H1 (cell line): Measurements from ENCODE around the gene AOPEP. TPM values are rescaled to one million over a fixed set of nuclear protein-coding genes. Genes with fewer than 3 reads are reported as not detected.
A peak's percentile ranks its signal among the peaks of the same experiment; 100 is the strongest.

Source experiments
- CTCF ChIA-PET: fragments of 300-600 bp; sonication (Branson Sonifier 250); formaldehyde crosslinking; loops from one replicate; lab custom pipeline; 2021; ENCODE audit not compliant: partially characterized antibody; lab: Charles Lee
- POLR2A ChIA-PET: fragments of 300-600 bp; sonication (Branson Sonifier 250); formaldehyde crosslinking; loops from one replicate; lab custom pipeline; 2021; ENCODE audit warnings: inconsistent platforms; ENCODE audit not compliant: partially characterized antibody; lab: Charles Lee
- DNase-seq, 2 experiments: peaks; one replicate each; pipeline versions ENCODE4 v3.0.0 to v3.0.0-alpha.2; 2010 to 2022; ENCODE audit warnings: low spot score in 2 of 2, low read depth in 1 of 2, mixed read lengths in 1 of 2
- FAIRE-seq: peaks from 2 replicates; lab custom pipeline; 2011; peaks lifted over from hg19 to GRCh38; lab: Jason Lieb, UNC
- H2AFZ ChIP-seq: 2 replicates; pipeline ENCODE4 v1.8.1; 2012; ENCODE audit warnings: low read length, inconsistent platforms
- H2AK5ac ChIP-seq: 2 replicates; pipeline ENCODE4 v1.6.1; 2013; ENCODE audit warnings: low read depth, low read length
- H2BK120ac ChIP-seq: replicated peaks from 2 replicates; pipeline ENCODE3; 2013; ENCODE audit warnings: low read depth, low read length, inconsistent platforms
- H2BK12ac ChIP-seq: 2 replicates; pipeline ENCODE4 v1.6.1; 2013; ENCODE audit warnings: low read depth, low read length
- H2BK15ac ChIP-seq: 2 replicates; pipeline ENCODE4 v1.6.1; 2013; ENCODE audit warnings: low read length
- H2BK20ac ChIP-seq: 2 replicates; pipeline ENCODE4 v1.6.1; 2013; ENCODE audit warnings: low read length
- H2BK5ac ChIP-seq: 2 replicates; pipeline ENCODE4 v1.6.1; 2013; ENCODE audit warnings: low read depth, low read length
- H3K14ac ChIP-seq: 2 replicates; pipeline ENCODE4 v1.6.1; 2013; ENCODE audit warnings: inconsistent platforms; ENCODE audit not compliant: insufficient read length
- H3K18ac ChIP-seq: 2 replicates; pipeline ENCODE4 v1.6.1; 2013; ENCODE audit warnings: low read length; ENCODE audit errors: extremely low read depth
- H3K23ac ChIP-seq: 2 replicates; pipeline ENCODE4 v1.6.1; 2013; ENCODE audit warnings: inconsistent platforms; ENCODE audit not compliant: insufficient read length
- H3K23me2 ChIP-seq: 2 replicates; pipeline ENCODE4 v1.6.1; 2013; ENCODE audit warnings: low read depth, low read length
- H3K27ac ChIP-seq: 2 replicates; pipeline ENCODE4 v1.6.1; 2011; ENCODE audit warnings: low read depth, low read length, inconsistent platforms
- H3K27me3 ChIP-seq, 4 experiments: replicated peaks in 1 of 4; 1 replicate in 1 of 4; 2 replicates in 3 of 4; pipeline versions ENCODE4 v1.6.1 to v1.8.1; 2011 to 2013; ENCODE audit warnings: low read length in 3 of 4, mild to moderate bottlenecking in 3 of 4, inconsistent platforms in 2 of 4, mixed read lengths in 2 of 4, moderate library complexity in 1 of 4; ENCODE audit not compliant: control insufficient read depth in 3 of 4, insufficient read depth in 3 of 4; ENCODE audit errors: extremely low read depth in 1 of 4
- H3K36me3 ChIP-seq, 4 experiments: 2 replicates each; pipeline versions ENCODE4 v1.6.1 to v1.8.1; 2011 to 2013; ENCODE audit warnings: mild to moderate bottlenecking in 4 of 4, low read length in 3 of 4, moderate library complexity in 2 of 4, control low read depth in 1 of 4, inconsistent platforms in 1 of 4; ENCODE audit not compliant: insufficient read depth in 4 of 4, control insufficient read depth in 2 of 4
- H3K4ac ChIP-seq: replicated peaks from 2 replicates; pipeline ENCODE3; 2013; ENCODE audit warnings: low read length, low read depth, mixed read lengths, inconsistent platforms; ENCODE audit not compliant: insufficient read length
- H3K4me1 ChIP-seq, 4 experiments: replicated peaks in 1 of 4; 1 replicate in 1 of 4; 2 replicates in 3 of 4; pipeline versions ENCODE4 v1.6.1 to v1.8.1; 2011 to 2013; ENCODE audit warnings: low read length in 3 of 4, inconsistent platforms in 2 of 4, mixed read lengths in 1 of 4; ENCODE audit not compliant: insufficient read depth in 4 of 4, control insufficient read depth in 3 of 4
- H3K4me2 ChIP-seq, 2 experiments: 2 replicates each; pipeline versions ENCODE4 v1.6.1 to v1.8.1; 2011 to 2013; ENCODE audit warnings: low read depth in 2 of 2, low read length in 2 of 2, control low read depth in 1 of 2, inconsistent platforms in 1 of 2, mild to moderate bottlenecking in 1 of 2; ENCODE audit not compliant: insufficient read depth in 1 of 2
- H3K4me3 ChIP-seq, 4 experiments: fragments of 200-600, 300-600 bp in 1 of 4; sonication (generic), shearing (Covaris generic), sonication (Bioruptor Twin) in 1 of 4; 2 replicates each; pipeline versions ENCODE4 v1.5.1 to v1.8.1; 2011 to 2016; ENCODE audit warnings: low read length in 4 of 4, low read depth in 3 of 4, control low read depth in 2 of 4, inconsistent platforms in 2 of 4, mild to moderate bottlenecking in 2 of 4, mixed read lengths in 1 of 4, moderate library complexity in 1 of 4; ENCODE audit not compliant: insufficient read depth in 2 of 4; ENCODE audit errors: extremely low read depth in 1 of 4
- H3K56ac ChIP-seq: replicated peaks from 2 replicates; pipeline ENCODE3; 2013; ENCODE audit warnings: low read depth, mild to moderate bottlenecking, mixed read lengths, low read length, inconsistent platforms; ENCODE audit not compliant: insufficient read length
- H3K79me1 ChIP-seq: 2 replicates; pipeline ENCODE4 v1.6.1; 2013; ENCODE audit warnings: low read depth, low read length, control low read depth
- H3K79me2 ChIP-seq, 2 experiments: 2 replicates each; pipeline versions ENCODE4 v1.6.1 to v1.8.1; 2012 to 2013; ENCODE audit warnings: low read length in 2 of 2, mild to moderate bottlenecking in 2 of 2, inconsistent platforms in 1 of 2; ENCODE audit not compliant: insufficient read depth in 2 of 2, control insufficient read depth in 1 of 2
- H3K9ac ChIP-seq, 4 experiments: replicated peaks in 1 of 4; 1 replicate in 1 of 4; 2 replicates in 3 of 4; pipeline versions ENCODE4 v1.6.1 to v1.8.1; 2011 to 2013; ENCODE audit warnings: low read depth in 3 of 4, low read length in 3 of 4, control low read depth in 2 of 4, mild to moderate bottlenecking in 2 of 4, moderate library complexity in 2 of 4, inconsistent platforms in 1 of 4; ENCODE audit errors: extremely low read depth in 1 of 4
- H3K9me3 ChIP-seq, 2 experiments: 2 replicates each; pipeline versions ENCODE4 v1.6.1 to v1.8.1; 2012 to 2013; ENCODE audit warnings: mild to moderate bottlenecking in 2 of 2, moderate library complexity in 2 of 2, control low read depth in 1 of 2, inconsistent platforms in 1 of 2, low read depth in 1 of 2, low read length in 1 of 2, mixed read lengths in 1 of 2; ENCODE audit not compliant: insufficient read depth in 2 of 2
- H4K20me1 ChIP-seq, 2 experiments: replicated peaks in 1 of 2; 2 replicates each; pipeline versions ENCODE3 to v1.8.1; 2011 to 2013; ENCODE audit warnings: inconsistent platforms in 2 of 2, low read length in 2 of 2, mild to moderate bottlenecking in 1 of 2; ENCODE audit not compliant: insufficient read depth in 2 of 2, control insufficient read depth in 1 of 2
- H4K5ac ChIP-seq: 2 replicates; pipeline ENCODE4 v1.6.1; 2013; ENCODE audit warnings: low read length, low read depth, mixed read lengths, inconsistent platforms; ENCODE audit not compliant: insufficient read length
- H4K8ac ChIP-seq: 2 replicates; pipeline ENCODE4 v1.8.0; 2013; ENCODE audit warnings: mild to moderate bottlenecking, moderate library complexity, low read length, inconsistent platforms; ENCODE audit not compliant: insufficient read depth; ENCODE audit errors: extremely low read depth
- H4K91ac ChIP-seq: replicated peaks from 2 replicates; pipeline ENCODE3; 2013; ENCODE audit warnings: low read length, mixed read lengths, inconsistent platforms; ENCODE audit not compliant: insufficient read length
- SP4 ChIP-seq: IDR thresholded peaks from 2 replicates; pipeline ENCODE4 v1.6.1; 2012; ENCODE audit warnings: low read length, inconsistent platforms
- WGBS, 2 experiments: shearing (Covaris generic) in 1 of 2; methylation state at CpG; one replicate each; pipeline versions ENCODE4 v1.1.6 to v1.1.7; 2013 to 2015; ENCODE audit warnings: low lambda C conversion rate in 2 of 2, mixed read lengths in 2 of 2, inconsistent platforms in 1 of 2, low coverage in 1 of 2, missing lambda C conversion rate in 1 of 2; ENCODE audit not compliant: insufficient replicate concordance in 2 of 2, insufficient coverage in 1 of 2, insufficient read length in 1 of 2; ENCODE audit errors: extremely low coverage in 1 of 2, missing lambda C conversion rate in 1 of 2; 5-methylcytosine and 5-hydroxymethylcytosine counted together
- polyA plus RNA-seq, 7 experiments: library from polyadenylated mRNA; depleted of rRNA in 3 of 7; stranded (reverse) in 5 of 7; unstranded in 2 of 7; fragments of >200 nt in 5 of 7; fragments of 200-250 nt in 2 of 7; gene quantifications; 1 replicate in 5 of 7; 2 replicates in 1 of 7; 4 replicates in 1 of 7; pipeline versions ENCODE4 v1.2.1 to v1.2.3, GENCODE V29; 2011 to 2013; ENCODE audit warnings: missing spikeins in 2 of 7, mixed read lengths in 2 of 7
- total RNA-seq: library from RNA; stranded (reverse); fragmentation: NEBNext Ultra II Directional; extraction: Animal tissue kit (Norgen Biotek cat#: 25700); gene quantifications from 2 replicates; pipeline ENCODE4 v1.2.1, GENCODE V29; 2021
- TF ChIP-seq, protein P1 (sequence below): IDR thresholded peaks from 2 replicates; pipeline ENCODE4 v1.6.1; 2011; ENCODE audit warnings: low read length, improper control_type of control experiment

AOPEP gene
- total and polyA plus RNA-seq, 2 of the 8 experiments (the other 6 are each of a cell fraction or from before 2014, with no cell fraction given): 6.1 to 14.3 TPM

- Histone ChIP-seq H3K9ac (no peak overlapping the region), H2BK20ac (no peak overlapping the region), H2BK15ac (no peak overlapping the region), H3K14ac (no peak overlapping the region), H2BK120ac (no peak overlapping the region), H2BK12ac (no peak overlapping the region), H3K36me3 (no peaks in the 10 kb centered on the region; a peak in 1 of 8 replicates), H3K4ac (no peak overlapping the region), H2AK5ac (no peak overlapping the region), H3K27ac (no peak overlapping the region), H4K20me1 (peaks cover 0 to 2% of the 10 kb centered on the region in 2 experiments), H3K9me3 (no peaks in the 10 kb centered on the region), H3K4me1 (peaks cover 9 to 13% (median 11%) of the 10 kb centered on the region in 4 experiments), H3K4me2 (peak overlapping the region; percentile 23 to 35; a peak in 2 of 4 replicates), H3K79me2 (no peaks in the 10 kb centered on the region), H3K27me3 (peaks cover 0 to 16% (median 2%) of the 10 kb centered on the region in 4 experiments; a peak in 4 of 7 replicates), H4K8ac (no peak overlapping the region), H3K18ac (no peak overlapping the region), H3K79me1 (no peaks in the 10 kb centered on the region), H3K56ac (no peak overlapping the region), H4K91ac (no peak overlapping the region), H2AFZ (no peak overlapping the region), H3K4me3 (peak overlapping the region in 1 of 4 experiments; percentile 30; a peak in 1 of 8 replicates), H3K23ac (no peak overlapping the region), H4K5ac (no peak overlapping the region), H3K23me2 (no peaks in the 10 kb centered on the region; the same call in 1 of the 2 replicates), H2BK5ac (no peak overlapping the region)
- whole genome bisulfite sequencing, 2 experiments: 28% methylated on average over 4 of the region's 4 CpGs; no CpG with 5 or more reads in 1 of the 2 experiments
- FAIRE-seq (no peak), DNase-seq (no peak)
- TF ChIP-seq SP4: 0 out of 2 replicates have a peak, but pooled peaks have one; percentile 3
- TF ChIP-seq, protein P1, sequence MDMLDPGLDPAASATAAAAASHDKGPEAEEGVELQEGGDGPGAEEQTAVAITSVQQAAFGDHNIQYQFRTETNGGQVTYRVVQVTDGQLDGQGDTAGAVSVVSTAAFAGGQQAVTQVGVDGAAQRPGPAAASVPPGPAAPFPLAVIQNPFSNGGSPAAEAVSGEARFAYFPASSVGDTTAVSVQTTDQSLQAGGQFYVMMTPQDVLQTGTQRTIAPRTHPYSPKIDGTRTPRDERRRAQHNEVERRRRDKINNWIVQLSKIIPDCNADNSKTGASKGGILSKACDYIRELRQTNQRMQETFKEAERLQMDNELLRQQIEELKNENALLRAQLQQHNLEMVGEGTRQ: no peak
- ChIA-PET POLR2A (interaction anchor here (0.6 to 1.5 kb wide), 2 partner anchors 10 to 91 kb away, joined by 3 read pairs; no protein-coding TSS in a partner anchor), CTCF (interaction anchor here (0.5 to 2.0 kb wide), 7 partner anchors 9 to 303 kb away, joined by 3 to 7 read pairs (median 3); no protein-coding TSS in a partner anchor)
Measured at GRCh38 chr9:94825611-94825958, 99.1 kb downstream of the AOPEP start.
